Fibroblast of the aortic adventitia (primary cell): ENCODE measurements around the gene LFNG. TPM values are rescaled to one million over a fixed set of nuclear protein-coding genes. Genes with fewer than 3 reads are reported as not detected.
"Not testable (repeated sequence)": the region's sequence is repeated elsewhere in the genome, so short reads cannot be mapped to it uniquely, and the experiment has no call there.

Experiments
- DNase-seq: peaks from one replicate; pipeline ENCODE4 v3.0.0-alpha.2; 2010; ENCODE audit warnings: low read depth
- H3K4me3 ChIP-seq: 2 replicates; pipeline ENCODE4 v1.5.1; 2011; ENCODE audit warnings: low read depth, mild to moderate bottlenecking, control low read depth, low read length, moderate library complexity
- total RNA-seq: library from RNA; depleted of rRNA; stranded (reverse); fragments of >200 nt; gene quantifications from 2 replicates; pipeline ENCODE4 v1.2.3, GENCODE V29; 2012; ENCODE audit warnings: low replicate concordance
- TF ChIP-seq, protein P1 (sequence below): IDR thresholded peaks from 2 replicates; pipeline ENCODE4 v1.5.1; 2011; ENCODE audit warnings: mild to moderate bottlenecking, low read length, control low read depth, inconsistent platforms; ENCODE audit not compliant: insufficient read depth

Gene LFNG
- total RNA-seq, 1 donor: 0.72 TPM

DNA sequence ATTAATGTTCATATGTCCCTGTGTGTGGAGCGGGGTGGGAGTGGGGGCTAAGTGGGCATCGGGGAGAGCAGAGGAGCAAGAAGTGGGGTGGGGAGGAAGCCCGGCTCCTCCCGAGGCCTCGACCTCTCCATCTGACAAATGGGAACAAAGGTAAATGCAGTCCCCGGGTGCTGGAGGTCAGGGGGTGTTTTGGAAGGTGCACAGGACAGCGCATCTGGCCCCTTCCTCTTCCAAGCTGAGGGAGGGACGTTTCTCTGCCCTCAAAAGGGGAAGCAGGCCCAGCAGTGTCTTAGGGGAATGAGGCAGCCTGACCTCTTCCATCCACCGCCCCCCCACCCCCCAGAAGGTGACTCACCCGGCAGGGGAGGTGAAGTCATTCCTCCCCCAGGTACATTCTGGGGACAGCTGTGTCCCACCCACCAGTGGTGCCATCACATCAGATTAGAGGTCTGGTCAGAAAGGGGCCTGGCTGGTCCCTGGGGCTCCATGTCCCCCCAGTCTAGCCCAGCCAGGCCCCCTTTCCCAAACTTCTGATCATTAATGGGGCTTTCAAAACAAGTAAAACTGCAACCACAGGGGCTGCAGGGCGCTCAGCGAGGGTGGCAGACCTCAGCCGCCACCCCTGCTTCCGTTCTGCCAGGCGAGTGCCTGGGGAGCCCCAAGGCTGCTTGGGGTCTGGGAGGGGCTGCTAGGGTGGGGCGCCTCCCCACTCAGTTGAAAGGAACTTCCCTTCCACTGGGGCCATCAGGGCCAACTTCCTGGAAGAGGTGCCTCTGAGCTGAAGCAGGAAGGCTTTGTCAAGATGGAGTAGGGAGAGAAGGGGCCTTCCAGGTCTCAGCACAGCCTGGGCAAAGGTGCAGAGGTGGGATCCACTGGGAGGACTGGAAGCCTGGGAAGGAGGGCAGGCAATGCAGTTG, 10.8 kb downstream of the LFNG start:
- TF ChIP-seq, protein P1, sequence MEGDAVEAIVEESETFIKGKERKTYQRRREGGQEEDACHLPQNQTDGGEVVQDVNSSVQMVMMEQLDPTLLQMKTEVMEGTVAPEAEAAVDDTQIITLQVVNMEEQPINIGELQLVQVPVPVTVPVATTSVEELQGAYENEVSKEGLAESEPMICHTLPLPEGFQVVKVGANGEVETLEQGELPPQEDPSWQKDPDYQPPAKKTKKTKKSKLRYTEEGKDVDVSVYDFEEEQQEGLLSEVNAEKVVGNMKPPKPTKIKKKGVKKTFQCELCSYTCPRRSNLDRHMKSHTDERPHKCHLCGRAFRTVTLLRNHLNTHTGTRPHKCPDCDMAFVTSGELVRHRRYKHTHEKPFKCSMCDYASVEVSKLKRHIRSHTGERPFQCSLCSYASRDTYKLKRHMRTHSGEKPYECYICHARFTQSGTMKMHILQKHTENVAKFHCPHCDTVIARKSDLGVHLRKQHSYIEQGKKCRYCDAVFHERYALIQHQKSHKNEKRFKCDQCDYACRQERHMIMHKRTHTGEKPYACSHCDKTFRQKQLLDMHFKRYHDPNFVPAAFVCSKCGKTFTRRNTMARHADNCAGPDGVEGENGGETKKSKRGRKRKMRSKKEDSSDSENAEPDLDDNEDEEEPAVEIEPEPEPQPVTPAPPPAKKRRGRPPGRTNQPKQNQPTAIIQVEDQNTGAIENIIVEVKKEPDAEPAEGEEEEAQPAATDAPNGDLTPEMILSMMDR: no peak
- no peak overlapping the region for H3K4me3 ChIP-seq
- no peak for DNase-seq

DNA sequence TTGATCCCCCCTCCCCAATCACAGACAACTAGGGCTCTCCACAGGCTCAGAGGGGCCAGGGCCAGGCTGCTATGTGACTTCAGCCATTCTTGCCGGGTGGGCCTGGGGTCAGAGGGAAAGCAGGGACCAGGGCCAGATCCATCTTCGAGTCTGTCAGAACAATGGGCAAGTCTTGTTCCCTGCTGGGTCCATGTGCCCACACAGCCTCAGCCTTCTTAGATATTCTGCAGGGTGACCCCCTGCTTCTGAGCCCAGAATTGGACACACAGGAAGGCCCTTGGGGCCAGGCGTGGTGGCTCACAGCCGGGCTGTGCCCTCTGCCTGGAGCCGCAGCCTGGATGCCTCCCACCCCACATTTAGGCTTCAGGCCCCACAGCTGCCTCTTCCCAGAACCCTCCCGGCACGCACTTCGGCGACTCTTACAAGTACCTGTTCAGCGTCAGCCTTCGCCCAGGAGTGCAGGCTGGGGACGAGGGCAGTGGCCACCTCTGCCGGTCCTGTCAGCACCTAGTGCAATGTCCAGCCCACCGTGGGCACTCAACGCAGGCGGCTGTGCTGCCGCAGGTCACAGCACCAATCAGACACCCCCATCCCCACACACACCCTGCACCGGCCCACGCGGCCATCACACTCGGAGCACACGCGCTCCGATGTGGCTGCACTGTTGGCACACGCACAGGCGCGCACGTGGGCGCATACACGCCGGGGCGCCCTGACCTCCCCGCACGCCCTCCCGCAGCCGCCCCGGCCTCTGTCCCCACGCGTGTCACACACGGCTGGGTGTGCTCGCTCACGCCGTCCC, 11.6 kb downstream of the LFNG start:
- H3K4me3 ChIP-seq, DNase-seq: not testable (repeated sequence)

DNA sequence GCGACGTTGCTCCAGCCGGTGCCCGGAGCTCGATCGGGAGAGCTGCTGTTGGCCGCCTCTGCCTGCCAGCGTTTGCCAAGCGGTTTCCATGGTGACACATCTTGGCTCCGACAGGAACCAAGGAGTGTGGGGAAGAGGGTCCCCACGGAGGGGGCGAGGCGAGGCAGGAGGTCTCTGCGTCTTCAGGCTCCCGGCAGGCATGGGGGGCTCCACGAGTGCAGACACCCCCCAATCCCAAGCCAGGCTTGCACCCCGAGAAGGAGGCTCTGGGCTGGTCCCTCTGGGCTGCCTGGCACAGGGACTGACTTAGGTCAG, 12.2 kb downstream of the LFNG start:
- not testable (repeated sequence) for H3K4me3 ChIP-seq, DNase-seq

DNA sequence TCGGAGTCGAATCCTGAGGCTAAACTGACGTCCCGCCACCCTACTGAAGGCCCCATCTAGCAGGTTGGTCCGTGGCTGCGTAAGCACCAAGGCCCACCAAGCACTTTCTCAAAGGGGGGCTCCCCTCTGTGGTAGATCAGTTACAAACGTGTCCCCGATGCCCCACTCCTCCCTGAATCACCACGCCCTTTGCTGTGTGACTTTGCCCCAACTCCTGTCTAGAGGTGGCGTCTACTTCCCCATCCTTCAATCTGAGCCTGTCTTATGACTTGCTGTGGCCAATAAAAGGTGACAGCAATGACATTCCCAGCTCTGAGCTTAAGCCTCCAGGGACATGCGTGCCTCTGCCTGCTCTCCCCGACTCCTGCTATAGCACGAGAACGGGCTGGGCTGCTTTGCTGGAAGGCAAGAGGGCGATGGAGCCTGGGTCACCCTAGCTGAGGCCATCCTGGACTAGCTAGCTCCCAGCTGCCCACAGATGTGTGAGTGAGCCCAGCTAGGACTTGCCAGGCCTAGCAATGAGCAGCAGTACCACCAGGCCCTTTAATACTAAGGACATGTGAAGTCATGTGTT, 12.7 kb downstream of the LFNG start:
- DNase-seq, H3K4me3 ChIP-seq: not testable (repeated sequence)

DNA sequence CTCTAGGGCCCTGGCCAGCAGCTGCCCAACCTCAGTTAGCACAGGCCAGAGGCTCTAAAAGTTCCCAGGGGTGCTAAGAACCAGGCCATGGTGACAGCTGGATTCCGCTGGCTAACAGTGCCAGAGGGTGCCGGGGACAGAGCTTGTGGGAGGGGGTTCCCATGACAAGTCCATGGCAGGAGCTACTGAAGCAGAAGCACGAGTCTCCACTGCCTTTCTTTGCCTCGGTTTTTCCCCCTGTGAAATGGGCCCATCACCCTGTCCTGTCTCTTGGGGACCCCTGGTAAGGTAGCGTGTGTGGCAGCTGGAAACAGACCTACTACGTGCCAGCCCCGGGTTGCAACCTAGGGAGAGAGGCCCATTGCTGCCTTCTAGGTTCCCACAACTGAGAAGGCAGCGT, 13.2 kb downstream of the LFNG start:
- not testable (repeated sequence) for H3K4me3 ChIP-seq, DNase-seq

DNA sequence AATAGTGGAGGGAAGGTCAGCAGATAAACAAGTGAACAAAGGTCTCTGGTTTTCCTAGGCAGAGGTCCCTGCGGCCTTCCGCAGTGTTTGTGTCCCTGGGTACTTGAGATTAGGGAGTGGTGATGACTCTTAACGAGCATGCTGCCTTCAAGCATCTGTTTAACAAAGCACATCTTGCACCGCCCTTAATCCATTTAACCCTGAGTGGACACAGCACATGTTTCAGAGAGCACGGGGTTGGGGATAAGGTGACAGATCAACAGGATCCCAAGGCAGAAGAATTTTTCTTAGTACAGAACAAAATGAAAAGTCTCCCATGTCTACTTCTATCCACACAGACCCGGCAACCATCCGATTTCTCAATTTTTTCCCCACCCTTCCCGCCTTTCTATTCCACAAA, 14.0 kb downstream of the LFNG start:
- not testable (repeated sequence) for DNase-seq

DNA sequence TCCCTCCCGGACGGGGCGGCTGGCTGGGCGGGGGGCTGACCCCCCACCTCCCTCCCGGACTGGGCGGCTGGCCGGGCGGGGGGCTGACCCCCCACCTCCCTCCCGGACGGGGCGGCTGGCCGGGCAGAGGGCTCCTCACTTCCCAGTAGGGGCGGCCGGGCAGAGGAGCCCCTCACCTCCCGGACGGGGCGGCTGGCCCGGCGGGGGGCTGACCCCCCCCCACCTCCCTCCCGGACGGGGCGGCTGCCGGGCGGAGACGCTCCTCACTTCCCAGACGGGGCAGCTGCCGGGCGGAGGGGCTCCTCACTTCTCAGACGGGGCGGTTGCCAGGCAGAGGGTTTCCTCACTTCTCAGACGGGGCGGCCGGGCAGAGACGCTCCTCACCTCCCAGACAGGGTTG, 14.6 kb downstream of the LFNG start:
- not testable (repeated sequence) for DNase-seq, H3K4me3 ChIP-seq

More for the DNA sequence above, 14.0 kb downstream of the LFNG start:
- not testable (repeated sequence) for H3K4me3 ChIP-seq

DNA sequence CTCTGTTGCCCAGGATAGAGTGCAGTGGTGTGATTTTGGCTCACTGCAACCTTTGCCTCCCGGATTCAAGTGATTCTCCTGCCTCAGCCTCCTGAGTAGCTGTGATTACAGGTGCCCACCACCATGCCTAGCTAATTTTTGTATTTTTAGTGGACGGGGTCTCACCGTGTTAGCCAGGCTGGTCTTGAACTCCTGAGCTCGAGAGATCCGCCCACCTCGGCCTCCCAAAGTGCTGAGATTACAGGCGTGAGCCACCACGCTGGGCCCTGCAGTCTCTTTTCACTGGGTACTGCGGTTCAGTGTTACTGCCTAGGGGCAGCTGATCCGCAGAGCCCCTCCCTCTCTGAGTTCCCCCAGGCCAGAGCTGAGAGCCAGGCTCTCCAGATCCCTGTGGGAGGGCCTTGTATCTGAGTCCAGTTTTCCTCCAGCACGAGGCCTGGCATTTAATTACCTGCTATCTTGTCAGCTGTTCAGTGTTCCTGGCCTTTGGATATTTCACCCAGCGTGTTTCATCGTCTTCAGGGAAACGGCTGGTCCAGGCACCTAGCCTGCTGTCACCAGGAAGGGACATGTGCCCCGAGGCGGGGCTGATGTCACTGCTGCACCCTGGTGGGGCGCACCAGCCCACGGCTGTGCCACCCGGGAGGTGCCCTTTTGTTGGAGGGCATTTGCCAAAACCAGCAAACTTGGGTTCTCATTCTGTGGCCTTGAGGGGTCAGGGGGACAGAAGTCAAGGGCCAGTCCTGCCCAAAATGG, 16.5 kb downstream of the LFNG start:
- DNase-seq: not testable (repeated sequence)

DNA sequence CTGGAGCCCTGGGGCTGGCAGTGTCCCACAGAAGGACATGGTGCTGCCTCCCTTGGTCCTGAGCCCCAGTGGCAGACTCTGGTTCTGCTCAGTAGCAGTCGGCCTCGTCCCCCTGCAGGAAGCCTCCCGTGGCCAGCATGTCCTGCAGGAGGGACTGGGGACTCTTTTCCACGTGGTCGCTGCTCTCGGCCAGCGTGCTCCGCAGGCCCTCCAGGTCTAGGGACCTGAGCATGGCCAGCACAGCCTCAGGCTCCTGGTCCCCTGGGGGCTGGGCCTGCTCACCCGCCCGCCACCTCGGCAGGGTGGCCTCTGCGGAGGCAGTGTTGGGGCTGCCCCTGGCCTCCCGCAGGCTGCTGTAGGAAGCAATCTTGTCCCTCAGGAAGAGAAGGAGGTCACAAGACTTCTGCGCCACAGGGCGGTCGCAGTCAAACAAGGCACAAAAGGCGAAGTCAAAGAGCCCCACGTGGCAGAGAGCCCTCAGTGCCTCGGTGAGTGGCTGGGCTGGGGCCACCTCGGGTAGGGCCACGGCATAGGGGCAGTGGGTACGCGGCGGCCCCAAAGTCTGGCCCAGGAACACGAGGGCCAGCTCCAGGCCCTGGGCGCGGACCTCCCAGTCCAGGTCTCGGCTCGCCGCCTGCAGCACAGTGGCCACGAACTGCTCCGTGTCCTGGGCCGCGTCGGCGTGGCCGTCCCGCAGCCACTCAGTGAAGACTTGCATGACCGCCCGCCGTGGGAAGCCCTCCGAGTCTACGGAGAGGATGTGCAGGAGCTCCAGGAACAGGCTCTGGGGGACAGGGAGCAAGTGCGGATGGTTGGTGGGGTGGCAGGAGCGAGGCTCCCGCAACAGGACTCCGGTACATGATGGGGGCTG, 18.6 kb downstream of the LFNG start:
- DNase-seq: no peak
- H3K4me3 ChIP-seq: no peak overlapping the region
- TF ChIP-seq, protein P1: no peak

More for the DNA sequence above, 16.5 kb downstream of the LFNG start:
- not testable (repeated sequence) for H3K4me3 ChIP-seq
